ENCODE measurements around the gene INTS1.

GRCh38 chr7:1454542-1454941, 49.6 kb downstream of the INTS1 start:
- TF ChIP-seq POLR2A (IDR thresholded peaks at IDR 0.05), result no peak
- TF ChIP-seq, protein P1, sequence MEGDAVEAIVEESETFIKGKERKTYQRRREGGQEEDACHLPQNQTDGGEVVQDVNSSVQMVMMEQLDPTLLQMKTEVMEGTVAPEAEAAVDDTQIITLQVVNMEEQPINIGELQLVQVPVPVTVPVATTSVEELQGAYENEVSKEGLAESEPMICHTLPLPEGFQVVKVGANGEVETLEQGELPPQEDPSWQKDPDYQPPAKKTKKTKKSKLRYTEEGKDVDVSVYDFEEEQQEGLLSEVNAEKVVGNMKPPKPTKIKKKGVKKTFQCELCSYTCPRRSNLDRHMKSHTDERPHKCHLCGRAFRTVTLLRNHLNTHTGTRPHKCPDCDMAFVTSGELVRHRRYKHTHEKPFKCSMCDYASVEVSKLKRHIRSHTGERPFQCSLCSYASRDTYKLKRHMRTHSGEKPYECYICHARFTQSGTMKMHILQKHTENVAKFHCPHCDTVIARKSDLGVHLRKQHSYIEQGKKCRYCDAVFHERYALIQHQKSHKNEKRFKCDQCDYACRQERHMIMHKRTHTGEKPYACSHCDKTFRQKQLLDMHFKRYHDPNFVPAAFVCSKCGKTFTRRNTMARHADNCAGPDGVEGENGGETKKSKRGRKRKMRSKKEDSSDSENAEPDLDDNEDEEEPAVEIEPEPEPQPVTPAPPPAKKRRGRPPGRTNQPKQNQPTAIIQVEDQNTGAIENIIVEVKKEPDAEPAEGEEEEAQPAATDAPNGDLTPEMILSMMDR (IDR thresholded peaks at IDR 0.05), result peak in 1 of 7 experiments; percentile 12
